ENCODE results near the gene CERCAM. TPM values are rescaled to one million over a fixed set of nuclear protein-coding genes. Genes with fewer than 3 reads are reported as not detected.
A peak's percentile ranks its signal among the peaks of the same experiment; 100 is the strongest.

Gene CERCAM
- total RNA-seq, 1 donor = 195 TPM

- Histone ChIP-seq H4K20me1 (ENCODE audit: insufficient read depth, low read length) (peaks cover 14% of the 10 kb centered on the region), H3K4me3 (ENCODE audit: insufficient read depth, low read length) (no peak overlapping the region), H3K9me3 (ENCODE audit: low read depth, low read length) (no peaks in the 10 kb centered on the region), H3K27ac (ENCODE audit: low read depth, low read length) (no peak overlapping the region), H3K4me2 (ENCODE audit: insufficient read depth, low read length) (no peak overlapping the region), H3K4me1 (ENCODE audit: insufficient read depth, low read length) (peaks cover 13% of the 10 kb centered on the region), H3K27me3 (ENCODE audit: insufficient read depth, low read length) (no peaks in the 10 kb centered on the region), H3K36me3 (ENCODE audit: insufficient read depth, low read length) (peaks cover 39% of the 10 kb centered on the region), H2AFZ (ENCODE audit: low read length) (no peak overlapping the region), H3K79me2 (ENCODE audit: insufficient read depth, low read length) (peaks cover 13% of the 10 kb centered on the region)
- DNase-seq (ENCODE audit: insufficient read length, low spot score, missing footprints) = peak; percentile 22
- TF ChIP-seq, protein P1, sequence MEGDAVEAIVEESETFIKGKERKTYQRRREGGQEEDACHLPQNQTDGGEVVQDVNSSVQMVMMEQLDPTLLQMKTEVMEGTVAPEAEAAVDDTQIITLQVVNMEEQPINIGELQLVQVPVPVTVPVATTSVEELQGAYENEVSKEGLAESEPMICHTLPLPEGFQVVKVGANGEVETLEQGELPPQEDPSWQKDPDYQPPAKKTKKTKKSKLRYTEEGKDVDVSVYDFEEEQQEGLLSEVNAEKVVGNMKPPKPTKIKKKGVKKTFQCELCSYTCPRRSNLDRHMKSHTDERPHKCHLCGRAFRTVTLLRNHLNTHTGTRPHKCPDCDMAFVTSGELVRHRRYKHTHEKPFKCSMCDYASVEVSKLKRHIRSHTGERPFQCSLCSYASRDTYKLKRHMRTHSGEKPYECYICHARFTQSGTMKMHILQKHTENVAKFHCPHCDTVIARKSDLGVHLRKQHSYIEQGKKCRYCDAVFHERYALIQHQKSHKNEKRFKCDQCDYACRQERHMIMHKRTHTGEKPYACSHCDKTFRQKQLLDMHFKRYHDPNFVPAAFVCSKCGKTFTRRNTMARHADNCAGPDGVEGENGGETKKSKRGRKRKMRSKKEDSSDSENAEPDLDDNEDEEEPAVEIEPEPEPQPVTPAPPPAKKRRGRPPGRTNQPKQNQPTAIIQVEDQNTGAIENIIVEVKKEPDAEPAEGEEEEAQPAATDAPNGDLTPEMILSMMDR (IDR thresholded peaks at IDR 0.05; ENCODE audit: extremely low read depth, low read depth, low read length) = no peak
Observed at GRCh38 chr9:128383791-128384190, 36.9 kb upstream of the CERCAM start.

GRCh38 chr9:128384801-128385495 is 35.7 kb upstream of the CERCAM start:
- Histone ChIP-seq H3K4me2 (ENCODE audit: insufficient read depth, low read length) (no peak overlapping the region), H2AFZ (ENCODE audit: low read length) (no peak overlapping the region), H3K9me3 (ENCODE audit: low read depth, low read length) (no peaks in the 10 kb centered on the region), H4K20me1 (ENCODE audit: insufficient read depth, low read length) (peaks cover 14% of the 10 kb centered on the region), H3K79me2 (ENCODE audit: insufficient read depth, low read length) (peaks cover 13% of the 10 kb centered on the region), H3K27me3 (ENCODE audit: insufficient read depth, low read length) (no peaks in the 10 kb centered on the region), H3K27ac (ENCODE audit: low read depth, low read length) (peak overlapping the region; percentile 37), H3K36me3 (ENCODE audit: insufficient read depth, low read length) (peaks cover 41% of the 10 kb centered on the region), H3K4me3 (ENCODE audit: insufficient read depth, low read length) (no peak overlapping the region), H3K4me1 (ENCODE audit: insufficient read depth, low read length) (peaks cover 13% of the 10 kb centered on the region)
- peak; percentile 77 for DNase-seq (ENCODE audit: insufficient read length, low spot score, missing footprints)
- TF ChIP-seq, protein P1 (IDR thresholded peaks at IDR 0.05; ENCODE audit: extremely low read depth, low read depth, low read length) = no peak

DNA sequence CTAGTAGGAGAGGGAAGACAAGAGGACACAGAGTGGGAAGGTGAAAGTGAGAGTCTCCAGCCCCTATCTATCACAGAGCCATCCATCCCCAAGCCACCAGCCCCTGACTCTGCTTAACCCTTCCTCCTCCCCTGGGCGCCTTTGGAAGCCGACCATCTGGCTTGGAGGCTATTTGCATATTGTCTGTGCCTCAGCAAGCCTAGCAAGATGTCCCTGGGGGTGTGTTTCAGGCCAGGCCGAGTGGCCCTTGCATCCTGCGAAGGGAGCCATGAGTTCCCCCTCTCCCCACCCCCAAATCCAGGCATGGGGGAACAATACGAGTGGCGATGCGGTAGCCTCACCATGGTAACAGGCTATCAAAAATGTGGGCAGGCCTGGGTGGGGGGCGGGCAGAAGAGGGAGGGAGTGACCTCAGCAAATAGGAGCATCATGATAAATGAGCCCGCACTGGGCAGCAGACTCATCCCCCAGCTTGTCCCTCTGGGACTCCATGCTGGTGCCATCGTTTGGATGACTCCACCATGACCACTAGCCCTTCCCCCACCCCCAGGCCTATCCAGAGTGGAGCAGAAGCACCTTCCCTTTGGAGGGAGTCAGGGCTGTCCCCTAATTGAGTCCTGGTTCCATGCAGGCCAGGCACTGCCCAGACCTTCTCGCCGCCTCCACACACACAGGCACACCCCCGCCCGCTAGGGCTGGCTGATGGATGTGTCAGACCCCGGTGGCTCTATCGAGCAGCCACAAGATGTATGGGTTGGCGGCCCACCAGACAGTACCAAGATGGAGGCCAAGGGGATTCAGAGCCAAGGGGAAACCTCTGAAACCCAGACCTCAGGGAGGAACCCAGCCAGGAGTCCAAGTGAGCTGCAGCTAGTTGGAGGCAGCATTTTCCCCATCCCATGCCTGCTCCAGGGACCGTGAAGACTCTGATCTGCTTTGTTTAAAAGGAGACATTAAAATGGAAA is 34.9 kb upstream of the CERCAM start:
- Histone ChIP-seq H3K4me2 (ENCODE audit: insufficient read depth, low read length) (no peak overlapping the region), H3K79me2 (ENCODE audit: insufficient read depth, low read length) (peaks cover 13% of the 10 kb centered on the region), H2AFZ (ENCODE audit: low read length) (no peak overlapping the region), H3K36me3 (ENCODE audit: insufficient read depth, low read length) (peaks cover 36% of the 10 kb centered on the region), H3K27ac (ENCODE audit: low read depth, low read length) (peak overlapping the region; percentile 37), H3K9me3 (ENCODE audit: low read depth, low read length) (no peaks in the 10 kb centered on the region), H3K27me3 (ENCODE audit: insufficient read depth, low read length) (no peaks in the 10 kb centered on the region), H4K20me1 (ENCODE audit: insufficient read depth, low read length) (peaks cover 14% of the 10 kb centered on the region), H3K4me3 (ENCODE audit: insufficient read depth, low read length) (no peak overlapping the region), H3K4me1 (ENCODE audit: insufficient read depth, low read length) (peaks cover 13% of the 10 kb centered on the region)
- DNase-seq (ENCODE audit: insufficient read length, low spot score, missing footprints) = peak; percentile 90
- TF ChIP-seq, protein P1 (IDR thresholded peaks at IDR 0.05; ENCODE audit: extremely low read depth, low read depth, low read length) = no peak

GRCh38 chr9:128388150-128388549 is 32.5 kb upstream of the CERCAM start:
- H3K27ac ChIP-seq (ENCODE audit: low read depth, low read length) = no peak overlapping the region
- DNase-seq (ENCODE audit: insufficient read length, low spot score, missing footprints) = peak; percentile 52
- H2AFZ ChIP-seq (ENCODE audit: low read length) = no peak overlapping the region
- H3K4me1 ChIP-seq (ENCODE audit: insufficient read depth, low read length) = peaks cover 13% of the 10 kb centered on the region
- no peak overlapping the region for H3K4me3 ChIP-seq (ENCODE audit: insufficient read depth, low read length)
- H3K36me3 ChIP-seq (ENCODE audit: insufficient read depth, low read length) = peaks cover 33% of the 10 kb centered on the region
- peaks cover 6% of the 10 kb centered on the region for H3K79me2 ChIP-seq (ENCODE audit: insufficient read depth, low read length)
- no peak overlapping the region for H3K4me2 ChIP-seq (ENCODE audit: insufficient read depth, low read length)
- TF ChIP-seq, protein P1 (IDR thresholded peaks at IDR 0.05; ENCODE audit: extremely low read depth, low read depth, low read length) = no peak
- no peaks in the 10 kb centered on the region for H3K9me3 ChIP-seq (ENCODE audit: low read depth, low read length)
- H3K27me3 ChIP-seq (ENCODE audit: insufficient read depth, low read length) = no peaks in the 10 kb centered on the region
- H4K20me1 ChIP-seq (ENCODE audit: insufficient read depth, low read length) = peaks cover 14% of the 10 kb centered on the region

All from osteoblast (primary cell).